GM21423 (cell line): ENCODE results near the gene CCDC196.
A peak's percentile ranks its signal among the peaks of the same experiment; 100 is the strongest.
"Not testable (repeated sequence)": the region's sequence is repeated elsewhere in the genome, so short reads cannot be mapped to it uniquely, and the experiment has no call there.

ENCODE experiments used
- ATAC-seq: cut with Tn5 transposase; IDR thresholded peaks from one replicate; pipeline ENCODE4 v1.9.1; 2021; ENCODE audit warnings: mild to moderate bottlenecking, moderate library complexity; ENCODE audit not compliant: unreplicated experiment

The CCDC196 gene

DNA sequence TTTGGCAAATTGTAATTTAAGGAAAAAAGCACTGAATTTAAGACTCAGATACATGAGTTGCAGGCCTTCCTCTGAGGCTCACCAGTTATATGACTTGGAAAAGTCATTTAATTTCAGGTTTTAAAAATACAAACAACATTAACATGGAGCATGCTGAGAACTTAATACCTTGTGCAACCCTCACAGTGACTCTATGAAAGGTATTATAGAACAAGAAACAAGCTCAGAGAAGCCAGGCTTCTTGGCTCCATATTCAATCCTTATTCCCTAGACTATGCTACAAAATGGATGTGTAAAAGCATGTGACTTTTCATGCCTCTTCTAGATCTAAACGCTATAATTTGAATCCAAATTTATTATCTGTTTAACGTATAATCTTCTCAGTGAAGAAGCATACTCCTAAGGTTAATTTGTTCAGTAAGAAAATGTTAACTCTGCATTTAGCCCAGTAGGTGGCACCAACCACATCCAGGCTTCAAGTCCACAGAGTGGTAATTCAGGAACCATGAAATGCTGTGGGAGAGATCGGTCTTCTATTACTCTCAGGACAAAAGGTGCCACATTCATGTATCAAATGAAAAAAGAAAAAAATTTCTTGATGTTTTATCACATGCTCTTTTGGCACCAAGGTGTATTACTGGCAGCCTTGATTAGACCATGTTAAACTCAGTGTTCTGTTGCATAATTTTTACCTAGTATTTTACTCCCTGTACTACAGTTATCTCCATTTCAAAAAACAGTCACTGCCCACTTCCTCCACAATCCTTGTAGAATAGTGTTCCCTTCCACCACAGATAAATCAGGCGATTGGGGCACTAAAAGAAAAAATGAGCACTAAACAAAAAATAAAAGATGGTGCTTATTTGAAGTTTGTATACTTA, 9.3 kb downstream of the CCDC196 start:
- peak; percentile 73 for ATAC-seq

DNA sequence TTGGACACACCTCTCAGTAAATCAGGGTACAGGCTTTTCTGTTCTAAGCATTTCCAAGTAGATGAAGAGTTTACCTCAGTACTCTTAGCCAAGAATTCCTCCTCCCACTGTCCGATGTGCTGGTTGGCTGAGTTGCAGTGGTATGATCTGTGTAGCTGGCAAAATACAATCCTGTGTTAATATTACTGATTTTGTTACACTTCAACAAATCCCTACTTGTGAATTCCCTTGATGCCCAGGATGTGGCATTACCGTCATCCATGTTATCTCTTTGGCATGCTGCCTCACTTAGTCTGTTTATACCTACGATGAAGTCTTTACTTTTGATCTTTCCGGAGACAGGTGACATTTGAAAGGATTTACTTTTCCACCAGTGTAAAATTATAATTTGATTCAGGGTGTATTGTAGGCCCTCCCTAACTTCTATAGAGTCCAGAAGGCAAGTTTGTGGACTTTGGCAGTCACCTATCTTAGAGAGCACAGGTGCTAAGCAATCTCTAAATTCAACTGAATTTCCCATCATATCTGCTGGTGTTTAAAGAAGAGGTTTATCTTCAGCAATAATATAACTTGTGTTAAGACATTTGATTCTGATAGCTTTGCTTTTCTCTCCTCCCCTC, 10.1 kb downstream of the CCDC196 start:
- ATAC-seq = no peak

- ATAC-seq = no peak
These were observed 10.7 kb downstream of the CCDC196 start for GRCh38 chr14:66496911-66497310.

- ATAC-seq = no peak
These were observed 12.1 kb downstream of the CCDC196 start for GRCh38 chr14:66498311-66498710.

GRCh38 chr14:66501592-66501991, 15.4 kb downstream of the CCDC196 start:
- ATAC-seq = no peak

- ATAC-seq = not testable (repeated sequence)
These were observed 16.7 kb downstream of the CCDC196 start for GRCh38 chr14:66502836-66503235.

DNA sequence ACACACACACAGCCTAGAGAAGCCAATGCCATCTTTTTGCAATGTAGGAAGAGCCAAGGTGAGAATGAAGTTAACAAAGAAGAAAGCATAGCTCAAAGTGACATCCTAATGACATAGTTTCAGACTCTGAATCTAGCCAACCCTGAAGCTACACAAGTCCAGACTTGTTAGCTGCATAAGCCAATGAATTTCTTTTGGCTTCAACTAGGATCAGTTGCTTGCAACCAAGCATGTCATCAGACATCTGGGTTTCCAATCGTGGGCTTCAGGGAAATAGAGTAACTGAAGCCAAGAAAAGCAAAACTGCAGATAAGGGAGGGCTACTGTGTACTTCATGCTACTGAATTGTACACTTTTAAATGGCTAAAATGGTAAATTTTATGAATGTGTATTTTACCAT, 17.4 kb downstream of the CCDC196 start:
- ATAC-seq = no peak

DNA sequence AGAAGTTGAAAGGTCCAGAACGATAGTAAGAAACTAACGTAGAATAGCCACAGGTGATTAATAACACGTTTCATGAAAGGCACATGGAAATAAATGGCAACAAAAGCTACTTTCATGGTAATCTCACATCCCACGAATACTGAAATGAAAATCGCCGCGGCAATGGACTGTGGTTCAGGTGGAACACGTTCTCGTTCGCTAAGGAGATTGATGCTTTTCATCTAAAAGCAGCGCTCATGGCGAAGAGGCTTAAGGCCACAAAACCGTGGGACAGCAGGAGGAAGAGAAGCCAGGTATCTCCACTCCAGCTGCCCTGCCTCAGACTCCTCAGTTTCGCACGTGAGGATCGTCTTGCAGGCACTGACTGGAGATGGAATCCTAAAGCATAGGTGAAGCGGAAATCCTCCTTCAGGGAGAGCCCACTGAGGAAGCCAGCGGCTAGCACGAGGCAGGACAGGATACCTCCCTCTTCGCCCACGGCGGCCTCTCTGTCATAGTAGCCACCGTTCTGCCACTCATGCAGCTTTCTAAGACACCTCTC, 21.1 kb downstream of the CCDC196 start:
- ATAC-seq = peak; percentile 14

GRCh38 chr14:66507722-66508546, 21.8 kb downstream of the CCDC196 start, which contains the start of gene GPHN:
Gene GPHN, plus strand, starts transcription at chr14:66508147.
- ATAC-seq = peak; percentile 78

DNA sequence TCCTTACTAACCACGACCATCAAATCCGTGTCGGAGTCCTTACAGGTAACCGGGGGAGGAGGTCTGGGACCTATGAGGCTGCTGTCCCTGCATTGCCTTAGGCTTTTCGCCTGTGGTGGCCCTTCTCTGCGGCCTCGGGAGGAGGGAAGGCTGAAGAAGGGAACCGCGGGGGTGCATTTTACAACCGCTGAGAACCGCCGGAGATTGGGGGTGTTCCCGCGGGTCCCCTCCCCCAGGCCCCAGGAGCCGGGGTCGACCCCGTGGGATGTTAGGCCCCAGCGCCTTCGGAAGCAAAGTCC, 22.3 kb downstream of the CCDC196 start:
- no peak for ATAC-seq

DNA sequence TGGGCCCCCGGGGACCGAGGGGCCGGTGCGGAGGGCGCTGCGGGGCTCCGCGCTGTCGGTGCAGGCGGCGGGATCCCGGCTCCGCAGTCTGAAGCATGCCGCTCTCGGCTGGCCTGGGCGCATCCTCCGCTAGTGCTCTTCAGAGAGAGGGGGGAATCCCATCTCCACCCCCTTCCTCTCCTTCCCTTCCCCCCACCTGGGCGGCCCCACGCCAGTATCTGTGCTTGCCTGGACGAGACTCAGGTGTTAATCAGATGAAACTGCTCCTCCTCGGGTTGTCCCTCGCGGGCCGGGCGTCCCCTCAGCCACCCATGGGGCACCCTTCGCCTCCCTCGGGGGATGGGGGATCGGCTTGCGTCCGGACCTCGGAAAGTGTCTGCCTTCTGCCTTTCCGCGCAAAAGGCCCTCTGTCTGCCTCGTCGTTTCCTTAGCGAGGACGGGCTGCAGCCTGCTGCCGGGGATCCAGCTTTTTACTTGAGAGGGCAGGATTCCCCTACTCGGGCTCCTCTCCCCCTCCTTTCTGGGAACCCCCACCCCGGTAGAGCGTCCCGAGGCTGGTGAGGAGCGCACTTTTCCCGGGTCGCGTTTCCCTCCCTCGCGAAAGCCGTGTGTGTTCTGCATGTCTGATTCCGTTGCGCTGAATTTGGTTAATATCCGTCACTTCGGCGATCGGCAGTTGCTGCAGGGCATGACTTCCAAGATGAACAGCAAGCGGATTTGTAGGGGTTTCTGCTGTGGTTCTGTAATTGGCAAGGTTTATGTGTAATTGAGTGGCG, 22.9 kb downstream of the CCDC196 start:
- peak; percentile 27 for ATAC-seq

- ATAC-seq = no peak
These were observed 23.7 kb downstream of the CCDC196 start for GRCh38 chr14:66509874-66510273.

DNA sequence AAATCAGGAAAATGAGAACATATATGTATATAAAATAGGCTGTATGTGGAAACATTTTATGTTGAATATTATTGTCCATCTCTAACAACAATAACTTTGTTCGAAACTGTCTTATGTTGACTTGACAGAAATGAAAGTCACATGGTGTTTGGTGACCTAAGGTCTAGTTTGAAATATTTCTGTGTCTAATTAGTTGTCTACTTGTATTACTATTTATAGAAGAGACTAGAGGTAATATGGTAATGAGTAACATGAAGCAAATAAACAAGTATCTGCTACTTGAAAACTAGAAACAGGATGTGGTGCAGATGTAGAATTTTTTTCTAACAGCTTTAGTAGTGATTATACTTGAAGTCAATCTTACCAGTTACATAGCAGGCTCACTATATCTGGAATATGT, 25.7 kb downstream of the CCDC196 start:
- peak; percentile 20 for ATAC-seq

- ATAC-seq = no peak
These were observed 28.0 kb downstream of the CCDC196 start for GRCh38 chr14:66514213-66514612.

DNA sequence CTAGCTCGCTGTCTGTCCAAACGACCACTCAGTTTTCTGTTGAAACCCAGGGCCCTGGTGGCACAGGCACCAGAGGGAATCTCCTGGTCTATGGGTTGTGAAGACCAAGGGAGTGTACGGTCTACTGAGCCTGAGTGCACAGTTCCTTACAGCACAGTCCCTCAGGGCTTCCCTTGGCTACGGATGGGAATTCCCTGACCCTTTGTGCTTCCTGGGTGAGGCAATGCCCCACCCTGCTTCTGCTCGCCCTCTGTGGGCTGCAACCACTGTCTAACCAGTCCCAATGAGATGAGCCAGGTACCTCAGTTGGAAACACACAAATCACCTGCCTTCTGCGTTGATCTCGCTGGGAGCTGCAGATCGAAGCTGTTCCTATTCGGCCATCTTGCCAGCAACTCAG, 44.4 kb downstream of the CCDC196 start:
- no peak for ATAC-seq

- ATAC-seq = no peak
These were observed 52.9 kb downstream of the CCDC196 start for GRCh38 chr14:66539034-66539433.

GRCh38 chr14:66540038-66540437, 53.9 kb downstream of the CCDC196 start:
- ATAC-seq = no peak

- ATAC-seq = no peak
These were observed 55.5 kb downstream of the CCDC196 start for GRCh38 chr14:66541627-66542026.

GRCh38 chr14:66543996-66544395, 57.8 kb downstream of the CCDC196 start:
- no peak for ATAC-seq

DNA sequence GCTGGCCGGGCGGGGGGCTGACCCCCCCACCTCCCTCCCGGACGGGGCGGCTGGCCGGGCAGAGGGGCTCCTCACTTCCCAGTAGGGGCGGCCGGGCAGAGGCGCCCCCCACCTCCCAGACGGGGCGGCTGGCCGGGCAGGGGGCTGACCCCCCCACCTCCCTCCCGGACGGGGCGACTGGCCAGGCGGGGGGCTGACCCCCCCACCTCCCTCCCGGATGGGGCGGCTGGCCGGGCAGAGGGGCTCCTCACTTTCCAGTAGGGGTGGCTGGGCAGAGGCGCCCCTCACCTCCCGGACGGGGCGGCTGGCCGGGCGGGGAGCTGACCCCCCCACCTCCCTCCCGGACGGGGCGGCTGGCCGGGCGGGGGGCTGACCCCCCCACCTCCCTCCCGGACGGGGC, 59.0 kb downstream of the CCDC196 start:
- ATAC-seq = not testable (repeated sequence)

GRCh38 chr14:66545751-66546150, 59.6 kb downstream of the CCDC196 start:
- not testable (repeated sequence) for ATAC-seq
